Activated T-helper 17 cell treated with anti-CD3 and anti-CD28 coated beads, Interleukin-2, amount 50 U/mL, for 72 hours (primary cell): ENCODE data around the gene GNG12. TPM values are rescaled to one million over a fixed set of nuclear protein-coding genes. Genes with fewer than 3 reads are reported as not detected.
"Not testable (repeated sequence)": the region's sequence is repeated elsewhere in the genome, so short reads cannot be mapped to it uniquely, and the experiment has no call there.

Experiments
- ATAC-seq: fragments of 150-1000 bp; cut with Tn5 transposase; replicated peaks from 2 replicates; pipeline ENCODE4 v1.10.0; 2021; ENCODE audit warnings: mild to moderate bottlenecking, moderate library complexity
- H3K27ac Mint-ChIP-seq: one replicate; pipeline ENCODE4 v1.8.0; 2022; ENCODE audit warnings: mixed read lengths
- H3K27me3 Mint-ChIP-seq: one replicate; pipeline ENCODE4 v1.8.0; 2022; ENCODE audit warnings: mixed read lengths
- H3K36me3 Mint-ChIP-seq: one replicate; pipeline ENCODE4 v1.8.0; 2022; ENCODE audit warnings: low read depth, mild to moderate bottlenecking, mixed read lengths
- H3K4me1 Mint-ChIP-seq: one replicate; pipeline ENCODE4 v1.8.0; 2022; ENCODE audit warnings: mixed read lengths
- H3K4me3 Mint-ChIP-seq: one replicate; pipeline ENCODE4 v1.8.0; 2022; ENCODE audit warnings: mild to moderate bottlenecking, mixed read lengths
- H3K9me3 Mint-ChIP-seq: one replicate; pipeline ENCODE4 v1.8.0; 2022; ENCODE audit warnings: mixed read lengths
- total RNA-seq, 2 donors: library from RNA; stranded (reverse); gene quantifications; one replicate each; pipeline ENCODE4 v1.2.3, GENCODE V29; 2022

The GNG12 gene
- total RNA-seq, 2 donors from 2014 or later: 0.13 to 0.34 TPM

DNA sequence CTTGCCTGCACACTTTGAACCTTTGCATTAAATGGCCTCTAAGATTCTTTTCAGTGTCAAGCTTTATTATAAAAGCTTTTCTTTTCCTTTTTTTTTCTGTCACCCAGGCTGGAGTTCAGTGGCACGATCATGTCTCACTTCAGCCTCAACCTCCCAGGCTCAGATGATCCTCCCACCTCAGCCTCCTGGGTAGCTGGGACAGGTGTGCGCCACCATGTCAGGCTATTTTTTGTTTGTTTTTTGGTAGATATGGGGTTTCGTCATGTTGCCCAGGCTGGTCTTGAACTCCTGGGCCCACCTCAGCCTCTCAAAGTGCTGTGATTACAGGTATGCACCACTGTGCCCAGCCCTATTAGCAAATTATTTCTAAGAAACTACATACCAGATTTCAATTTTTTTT, 95.4 kb downstream of the GNG12 start:
- Mint-ChIP-seq H3K4me3 (no peak overlapping the region), H3K27ac (no peak overlapping the region), H3K4me1 (peaks cover 9% of the 10 kb centered on the region), H3K9me3 (no peaks in the 10 kb centered on the region), H3K36me3 (no peaks in the 10 kb centered on the region), H3K27me3 (peaks cover 4% of the 10 kb centered on the region)
- ATAC-seq: no peak

DNA sequence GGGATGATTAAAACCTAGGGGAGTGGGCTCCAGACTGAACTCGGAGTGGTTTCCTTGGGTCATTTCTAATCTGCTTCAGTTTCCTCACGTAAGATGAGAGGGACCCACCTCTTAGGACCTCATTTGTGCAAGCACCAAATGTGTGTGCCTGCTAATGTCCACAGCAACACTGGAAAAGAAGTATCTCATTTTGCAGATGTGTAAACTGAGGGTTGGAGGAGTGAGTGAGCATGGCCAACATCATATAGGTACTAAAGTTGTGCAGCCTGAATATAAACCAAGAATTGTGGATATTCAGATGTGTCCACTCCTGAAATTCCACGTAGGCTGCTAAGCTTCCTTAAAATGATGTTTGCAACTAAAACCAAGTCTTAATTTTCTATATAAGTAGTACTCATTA, 96.5 kb downstream of the GNG12 start:
- no peak for ATAC-seq
- H3K27me3 Mint-ChIP-seq: peaks cover 4% of the 10 kb centered on the region
- H3K4me1 Mint-ChIP-seq: peaks cover 9% of the 10 kb centered on the region
- no peaks in the 10 kb centered on the region for H3K9me3 Mint-ChIP-seq
- peak overlapping the region; percentile 79 for H3K4me3 Mint-ChIP-seq
- no peaks in the 10 kb centered on the region for H3K36me3 Mint-ChIP-seq
- peak overlapping the region; percentile 85 for H3K27ac Mint-ChIP-seq

DNA sequence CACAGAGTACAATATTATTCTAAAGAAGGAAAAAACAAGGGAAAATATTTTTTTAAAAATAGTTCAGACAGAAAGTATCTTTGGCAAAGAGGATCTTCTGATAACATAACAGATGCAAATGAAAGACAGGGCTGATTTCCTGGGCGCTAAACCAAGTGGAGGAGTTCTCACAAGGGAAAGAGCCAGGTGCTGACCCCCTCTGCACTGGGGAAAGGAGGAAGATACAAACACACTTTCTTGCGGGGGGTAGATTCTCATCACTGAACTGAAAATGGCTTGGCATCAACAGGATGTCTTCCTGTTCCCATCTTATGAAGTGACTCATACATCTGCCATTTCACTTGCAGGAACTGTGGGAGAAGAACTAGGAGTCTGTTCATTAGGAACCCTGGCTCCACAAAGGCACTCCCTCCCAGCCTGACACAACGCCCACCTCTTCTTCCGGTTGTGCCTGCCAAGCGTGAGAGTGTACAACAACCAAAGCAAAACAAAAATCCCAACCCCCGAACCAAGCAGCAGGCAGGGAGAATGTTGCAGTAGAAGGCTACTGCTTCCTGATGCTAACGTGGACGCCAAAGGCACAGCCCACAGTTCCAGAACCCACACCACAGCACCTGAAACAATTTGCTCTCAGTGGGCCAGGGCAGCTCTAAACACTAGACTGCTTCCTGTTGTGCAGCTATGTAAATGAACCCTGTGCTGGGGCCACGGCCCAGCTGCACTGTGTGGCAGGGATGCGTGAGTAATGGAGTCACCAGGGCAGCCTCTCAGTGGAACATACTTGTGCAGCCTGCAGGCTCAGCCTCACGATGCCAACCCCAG, 97.2 kb downstream of the GNG12 start:
- H3K36me3 Mint-ChIP-seq: no peaks in the 10 kb centered on the region

GRCh38 chr1:67735206-67735605, 98.1 kb downstream of the GNG12 start:
- Mint-ChIP-seq H3K9me3 (no peaks in the 10 kb centered on the region), H3K36me3 (no peaks in the 10 kb centered on the region), H3K4me1 (peaks cover 10% of the 10 kb centered on the region), H3K27me3 (peaks cover 4% of the 10 kb centered on the region), H3K4me3 (no peak overlapping the region), H3K27ac (peak overlapping the region; percentile 85)
- ATAC-seq: no peak

More for the DNA sequence above, 97.2 kb downstream of the GNG12 start:
- H3K27ac Mint-ChIP-seq: peak overlapping the region; percentile 85
- peak overlapping the region; percentile 79 for H3K4me3 Mint-ChIP-seq
- H3K9me3 Mint-ChIP-seq: no peaks in the 10 kb centered on the region
- H3K27me3 Mint-ChIP-seq: peaks cover 4% of the 10 kb centered on the region
- peaks cover 9% of the 10 kb centered on the region for H3K4me1 Mint-ChIP-seq
- ATAC-seq: peak; percentile 100

DNA sequence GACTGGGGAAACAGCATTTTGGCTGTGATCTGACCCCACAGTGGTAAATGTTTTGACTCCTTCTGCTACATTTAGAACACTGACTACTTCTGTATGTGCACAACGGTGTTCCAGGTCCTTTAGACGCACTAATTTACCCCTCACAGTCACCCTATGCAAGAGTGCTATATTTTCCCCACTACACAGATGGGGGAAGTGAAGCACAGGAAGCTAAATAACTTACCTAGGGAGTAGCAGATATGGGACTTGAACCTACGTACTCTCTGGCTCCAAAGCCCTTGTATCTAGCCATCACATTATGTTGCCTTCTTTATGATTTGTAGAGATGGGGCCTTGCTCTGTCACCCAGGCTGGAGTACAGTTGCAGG, 99.0 kb downstream of the GNG12 start:
- H3K36me3 Mint-ChIP-seq: no peaks in the 10 kb centered on the region
- ATAC-seq: no peak
- no peak overlapping the region for H3K27ac Mint-ChIP-seq
- H3K27me3 Mint-ChIP-seq: peaks cover 5% of the 10 kb centered on the region
- H3K4me1 Mint-ChIP-seq: peaks cover 16% of the 10 kb centered on the region
- H3K4me3 Mint-ChIP-seq: no peak overlapping the region
- H3K9me3 Mint-ChIP-seq: no peaks in the 10 kb centered on the region

DNA sequence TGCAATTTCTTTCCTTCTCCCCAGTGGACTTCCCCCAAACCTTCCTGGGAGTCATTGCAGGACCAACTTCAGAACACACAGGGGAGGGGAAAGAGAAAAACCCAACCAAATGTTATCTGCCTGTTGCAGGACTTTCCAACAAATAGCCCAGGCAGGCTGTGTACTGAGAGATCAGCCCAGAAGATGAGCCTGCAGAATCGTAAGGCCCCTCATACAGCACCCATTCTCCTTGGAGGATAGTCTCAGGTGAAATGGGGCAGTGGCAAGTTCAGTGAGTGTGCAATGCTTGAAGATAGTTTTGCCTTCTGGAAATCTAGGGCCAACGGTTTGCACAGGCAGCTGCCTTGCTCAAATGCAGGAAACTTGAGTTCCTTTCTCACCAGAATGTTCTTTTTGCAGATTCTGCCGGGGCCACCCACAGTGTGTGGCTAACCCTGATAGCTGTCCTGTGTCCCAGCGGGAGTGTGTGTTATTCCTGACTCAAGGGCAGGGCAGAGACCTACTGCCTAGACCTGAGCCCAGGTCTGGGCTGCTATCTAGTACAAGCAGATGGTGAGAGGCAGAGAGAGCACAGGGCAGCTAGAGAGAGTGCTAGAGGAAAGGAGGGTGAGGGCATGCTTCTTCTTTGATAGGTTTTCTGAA, 99.5 kb downstream of the GNG12 start:
- no peak overlapping the region for H3K27ac Mint-ChIP-seq
- H3K9me3 Mint-ChIP-seq: no peaks in the 10 kb centered on the region
- H3K4me1 Mint-ChIP-seq: peaks cover 16% of the 10 kb centered on the region
- H3K27me3 Mint-ChIP-seq: peaks cover 6% of the 10 kb centered on the region
- no peak overlapping the region for H3K4me3 Mint-ChIP-seq
- ATAC-seq: no peak
- H3K36me3 Mint-ChIP-seq: no peaks in the 10 kb centered on the region

GRCh38 chr1:67732750-67733151, 100.5 kb downstream of the GNG12 start:
- H3K36me3 Mint-ChIP-seq: no peaks in the 10 kb centered on the region
- no peak overlapping the region for H3K4me3 Mint-ChIP-seq
- ATAC-seq: no peak
- peaks cover 10% of the 10 kb centered on the region for H3K27me3 Mint-ChIP-seq
- H3K4me1 Mint-ChIP-seq: peaks cover 16% of the 10 kb centered on the region
- no peaks in the 10 kb centered on the region for H3K9me3 Mint-ChIP-seq
- H3K27ac Mint-ChIP-seq: no peak overlapping the region

DNA sequence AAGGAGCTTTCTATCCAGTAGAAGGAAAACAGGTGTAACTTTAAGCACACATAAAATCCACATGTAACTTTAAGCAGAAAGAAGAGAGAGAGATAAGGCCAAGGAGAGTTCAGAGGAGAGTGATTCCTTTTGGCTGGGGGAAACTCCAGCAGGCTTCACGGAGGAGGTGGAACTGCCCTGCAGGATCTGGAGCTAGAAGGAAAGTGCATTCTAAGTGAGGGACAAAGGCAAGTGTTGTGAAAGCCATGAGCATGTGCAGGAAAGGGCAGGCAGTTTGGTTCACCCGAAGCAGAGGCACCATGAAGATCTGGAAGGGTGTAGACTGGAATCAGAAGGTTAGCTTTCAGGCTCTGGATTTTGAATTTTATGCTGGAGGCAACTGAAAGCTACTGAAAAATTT, 101.9 kb downstream of the GNG12 start:
- H3K4me1 Mint-ChIP-seq: peaks cover 17% of the 10 kb centered on the region
- H3K4me3 Mint-ChIP-seq: no peak overlapping the region
- no peak for ATAC-seq
- no peak overlapping the region for H3K27ac Mint-ChIP-seq
- no peaks in the 10 kb centered on the region for H3K9me3 Mint-ChIP-seq
- peaks cover 10% of the 10 kb centered on the region for H3K27me3 Mint-ChIP-seq
- H3K36me3 Mint-ChIP-seq: no peaks in the 10 kb centered on the region

GRCh38 chr1:67730312-67730711, 103.0 kb downstream of the GNG12 start:
- peaks cover 16% of the 10 kb centered on the region for H3K4me1 Mint-ChIP-seq
- H3K36me3 Mint-ChIP-seq, ATAC-seq, H3K9me3 Mint-ChIP-seq, H3K4me3 Mint-ChIP-seq, H3K27me3 Mint-ChIP-seq, H3K27ac Mint-ChIP-seq: not testable (repeated sequence)

GRCh38 chr1:67729872-67730271, 103.4 kb downstream of the GNG12 start:
- H3K27ac Mint-ChIP-seq: peak overlapping the region; percentile 51
- no peak overlapping the region for H3K4me3 Mint-ChIP-seq
- H3K36me3 Mint-ChIP-seq: no peaks in the 10 kb centered on the region
- peaks cover 16% of the 10 kb centered on the region for H3K4me1 Mint-ChIP-seq
- H3K27me3 Mint-ChIP-seq: peaks cover 10% of the 10 kb centered on the region
- ATAC-seq: peak; percentile 59
- H3K9me3 Mint-ChIP-seq: no peaks in the 10 kb centered on the region

DNA sequence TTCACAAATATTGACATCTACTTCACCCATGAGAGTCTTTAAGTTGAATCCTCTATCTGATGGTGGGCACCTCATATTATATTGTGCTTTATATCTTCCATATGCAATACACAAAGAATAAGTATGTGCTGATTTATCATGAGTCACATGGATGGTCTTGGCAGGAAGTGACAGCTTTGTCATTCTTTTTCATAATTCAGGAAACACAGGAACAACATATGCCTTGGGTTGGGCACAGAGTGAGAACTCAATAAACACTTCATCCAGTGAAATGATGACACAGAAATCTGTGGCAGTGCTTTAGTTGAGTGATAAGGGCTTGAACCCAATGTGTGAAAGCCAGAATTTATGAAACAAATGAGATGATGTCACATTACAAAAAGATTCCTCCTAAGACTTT, 107.0 kb downstream of the GNG12 start:
- H3K4me1 Mint-ChIP-seq: peaks cover 16% of the 10 kb centered on the region
- peak; percentile 67 for ATAC-seq
- no peaks in the 10 kb centered on the region for H3K36me3 Mint-ChIP-seq
- H3K4me3 Mint-ChIP-seq: no peak overlapping the region
- H3K27ac Mint-ChIP-seq: peak overlapping the region; percentile 29
- no peaks in the 10 kb centered on the region for H3K9me3 Mint-ChIP-seq
- peaks cover 10% of the 10 kb centered on the region for H3K27me3 Mint-ChIP-seq

DNA sequence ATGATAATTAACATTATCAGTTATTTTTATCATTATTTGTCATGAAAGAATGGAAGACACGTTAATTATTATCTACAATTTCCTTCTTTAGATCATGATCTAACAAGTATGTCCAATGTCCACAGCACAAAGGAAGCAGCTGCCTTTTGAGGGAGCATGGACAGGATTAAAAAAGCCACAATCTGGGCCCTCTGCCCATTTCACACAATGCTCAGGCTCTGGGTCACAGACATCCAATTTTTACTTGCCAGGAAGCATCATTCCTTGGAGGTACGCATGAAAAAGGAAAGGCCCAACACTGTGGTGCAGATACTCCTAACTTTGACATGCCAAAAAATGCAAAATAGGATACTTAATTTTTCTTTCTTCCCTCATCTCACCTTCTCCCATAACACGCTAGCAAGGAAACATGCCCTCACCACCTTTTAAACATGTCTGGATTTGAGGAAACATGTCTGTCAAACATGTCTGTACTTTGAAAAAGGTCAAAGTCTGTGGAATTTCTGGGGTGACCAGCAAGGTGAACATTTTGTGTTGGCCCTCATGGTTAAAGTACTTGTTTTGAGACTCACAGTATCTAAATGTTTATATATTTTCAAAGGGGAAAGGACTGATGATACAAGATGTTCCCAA, 108.2 kb downstream of the GNG12 start:
- peaks cover 14% of the 10 kb centered on the region for H3K4me1 Mint-ChIP-seq
- no peak overlapping the region for H3K27ac Mint-ChIP-seq
- H3K36me3 Mint-ChIP-seq: no peaks in the 10 kb centered on the region
- no peak for ATAC-seq
- H3K27me3 Mint-ChIP-seq: peaks cover 10% of the 10 kb centered on the region
- no peaks in the 10 kb centered on the region for H3K9me3 Mint-ChIP-seq
- no peak overlapping the region for H3K4me3 Mint-ChIP-seq

DNA sequence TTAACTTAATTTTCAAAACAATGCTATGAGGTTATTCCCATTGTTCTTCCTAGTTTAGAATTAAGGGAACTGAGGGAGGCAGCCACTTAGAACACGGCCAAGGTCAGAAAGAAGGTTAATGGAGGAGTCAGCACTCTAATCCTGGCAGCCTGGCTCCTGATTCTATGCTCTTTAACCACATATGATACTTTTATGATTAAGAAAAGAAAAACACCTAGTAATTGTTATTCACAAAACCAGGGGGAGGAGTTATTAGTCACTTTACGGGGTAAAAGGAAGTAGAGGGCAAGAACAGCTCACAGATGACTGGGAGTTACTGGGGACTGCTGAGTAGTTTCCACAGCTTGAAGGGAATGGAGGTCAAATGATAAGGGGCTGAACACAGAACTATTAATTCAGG, 109.6 kb downstream of the GNG12 start:
- ATAC-seq: peak; percentile 91
- peaks cover 4% of the 10 kb centered on the region for H3K27me3 Mint-ChIP-seq
- no peaks in the 10 kb centered on the region for H3K9me3 Mint-ChIP-seq
- H3K27ac Mint-ChIP-seq: no peak overlapping the region
- no peaks in the 10 kb centered on the region for H3K36me3 Mint-ChIP-seq
- H3K4me1 Mint-ChIP-seq: peaks cover 8% of the 10 kb centered on the region
- no peak overlapping the region for H3K4me3 Mint-ChIP-seq

- Mint-ChIP-seq H3K4me3 (no peak overlapping the region), H3K27me3 (no peaks in the 10 kb centered on the region), H3K27ac (no peak overlapping the region), H3K36me3 (no peaks in the 10 kb centered on the region), H3K4me1 (peaks cover 8% of the 10 kb centered on the region), H3K9me3 (no peaks in the 10 kb centered on the region)
- ATAC-seq: no peak
Measured at GRCh38 chr1:67723126-67723525, 110.1 kb downstream of the GNG12 start.
